ENCODE results near the gene MFSD2B. TPM values are rescaled to one million over a fixed set of nuclear protein-coding genes. Genes with fewer than 3 reads are reported as not detected.

Gene MFSD2B
- total RNA-seq, 2 donors from 2014 or later: 0.14 TPM; not detected in 1

GRCh38 chr2:23993736-23994269, 16.1 kb upstream of the MFSD2B start:
- DNase-seq (ENCODE audit: low spot score) (no peak), ATAC-seq (ENCODE audit: insufficient number of reproducible peaks, low FRiP score, low read depth) (no peak)
- Histone ChIP-seq H3K27me3 (replicated peaks; ENCODE audit: insufficient read depth) (no peaks in the 10 kb centered on the region), H3K9me3 (no peaks in the 10 kb centered on the region), H3K27ac (no peak overlapping the region), H3K36me3 (peaks cover 4% of the 10 kb centered on the region), H3K4me1 (ENCODE audit: control insufficient read depth in 1 of 2, low read depth in 2 of 2) (no peaks in the 10 kb centered on the region), H3K4me3 (no peak overlapping the region)
- TF ChIP-seq CTCF (IDR thresholded peaks at IDR 0.05): no peak

- Histone ChIP-seq H3K27ac (no peak overlapping the region), H3K4me1 (ENCODE audit: control insufficient read depth in 1 of 2, low read depth in 2 of 2) (no peaks in the 10 kb centered on the region), H3K9me3 (no peaks in the 10 kb centered on the region), H3K27me3 (replicated peaks; ENCODE audit: insufficient read depth) (no peaks in the 10 kb centered on the region), H3K4me3 (no peak overlapping the region), H3K36me3 (peaks cover 5% of the 10 kb centered on the region)
- ATAC-seq (ENCODE audit: insufficient number of reproducible peaks, low FRiP score, low read depth) (no peak), DNase-seq (ENCODE audit: low spot score) (no peak)
- TF ChIP-seq CTCF (IDR thresholded peaks at IDR 0.05): no peak
These were observed 15.3 kb upstream of the MFSD2B start for GRCh38 chr2:23994567-23994966.

- Histone ChIP-seq H3K36me3 (no peaks in the 10 kb centered on the region), H3K4me1 (ENCODE audit: control insufficient read depth in 1 of 2, low read depth in 2 of 2) (peaks cover 6 to 10% of the 10 kb centered on the region in 2 donors), H3K27ac (no peak overlapping the region), H3K4me3 (no peak overlapping the region), H3K27me3 (replicated peaks; ENCODE audit: insufficient read depth) (no peaks in the 10 kb centered on the region), H3K9me3 (no peaks in the 10 kb centered on the region)
- ATAC-seq (ENCODE audit: insufficient number of reproducible peaks, low FRiP score, low read depth) (no peak), DNase-seq (ENCODE audit: low spot score) (no peak)
- no peak for TF ChIP-seq CTCF (IDR thresholded peaks at IDR 0.05)
These were observed 2.2 kb upstream of the MFSD2B start for GRCh38 chr2:24007693-24008092.

GRCh38 chr2:24008672-24009366, 1.1 kb upstream of the MFSD2B start:
- ATAC-seq (ENCODE audit: insufficient number of reproducible peaks, low FRiP score, low read depth) (no peak), DNase-seq (ENCODE audit: low spot score) (no peak)
- no peaks in the 10 kb centered on the region for H3K9me3 ChIP-seq
- no peak overlapping the region for H3K4me3 ChIP-seq
- TF ChIP-seq CTCF (IDR thresholded peaks at IDR 0.05): no peak
- peaks cover 6 to 10% of the 10 kb centered on the region in 2 donors for H3K4me1 ChIP-seq (ENCODE audit: control insufficient read depth in 1 of 2, low read depth in 2 of 2)
- H3K36me3 ChIP-seq: no peaks in the 10 kb centered on the region
- H3K27ac ChIP-seq: no peak overlapping the region
- no peaks in the 10 kb centered on the region for H3K27me3 ChIP-seq (replicated peaks; ENCODE audit: insufficient read depth)

GRCh38 chr2:24009367-24009679, 562 bp upstream of the MFSD2B start:
- H3K4me1 ChIP-seq (ENCODE audit: control insufficient read depth in 1 of 2, low read depth in 2 of 2): peaks cover 6 to 10% of the 10 kb centered on the region in 2 donors
- H3K36me3 ChIP-seq: no peaks in the 10 kb centered on the region
- H3K27ac ChIP-seq: no peak overlapping the region
- ATAC-seq (ENCODE audit: insufficient number of reproducible peaks, low FRiP score, low read depth) (no peak), DNase-seq (ENCODE audit: low spot score) (no peak)
- no peaks in the 10 kb centered on the region for H3K9me3 ChIP-seq
- H3K4me3 ChIP-seq: peak overlapping the region; percentile 44
- no peak for TF ChIP-seq CTCF (IDR thresholded peaks at IDR 0.05)
- H3K27me3 ChIP-seq (replicated peaks; ENCODE audit: insufficient read depth): no peaks in the 10 kb centered on the region
